HepG2 (cell line): Measurements from ENCODE around the gene MARS2. TPM values are rescaled to one million over a fixed set of nuclear protein-coding genes. Genes with fewer than 3 reads are reported as not detected.
A peak's percentile ranks its signal among the peaks of the same experiment; 100 is the strongest.

Experiments
- ATAC-seq: fragments of 200-7000 bp; cut with Tn5 transposase; 3 replicates; pipeline ENCODE4 v1.9.1; 2020; ENCODE audit warnings: mild to moderate bottlenecking, moderate library complexity
- BruUV-seq: library from RNA; stranded (reverse); fragments of 400-500 nt; replicated peaks from 2 replicates; lab custom pipeline; 2021; lab: Mats Ljungman, UMichigan
- CTCF ChIA-PET: fragments of 300-600 bp; formaldehyde crosslinking; extraction: SDS; loops from one replicate; lab custom pipeline; 2021; ENCODE audit warnings: low total read pairs, inconsistent platforms, low intra/inter-chr PET ratio; lab: Yijun Ruan, JAX
- POLR2A ChIA-PET: fragments of 350-600 bp; sonication (Branson Sonifier 250); formaldehyde crosslinking; loops from one replicate; lab custom pipeline; 2020; ENCODE audit warnings: antibody characterized with exemption, inconsistent platforms; lab: Yijun Ruan, JAX
- DNase-seq: peaks from one replicate; pipeline ENCODE4 v3.0.0-alpha.2; 2015; ENCODE audit warnings: low spot score
- FAIRE-seq: peaks from 3 replicates; lab custom pipeline; 2011; peaks lifted over from hg19 to GRCh38; lab: Jason Lieb, UNC
- H2AFZ ChIP-seq: one replicate; pipeline ENCODE4 v1.6.1; 2011; ENCODE audit warnings: low read length, inconsistent platforms
- H3K27ac ChIP-seq: fragments of 300-600 bp; 3 replicates; pipeline ENCODE4 v1.8.0; 2011; ENCODE audit warnings: mixed run types, mild to moderate bottlenecking, mixed read lengths, low read length, inconsistent platforms; ENCODE audit not compliant: insufficient read depth; ENCODE audit errors: extremely low read length
- H3K27me3 ChIP-seq, 2 experiments: fragments of 200-600 bp in 1 of 2; 2 replicates in 1 of 2; 3 replicates in 1 of 2; pipeline versions ENCODE4 v1.6.0 to v1.8.0; 2011; ENCODE audit warnings: low read length in 2 of 2, mild to moderate bottlenecking in 2 of 2, moderate library complexity in 2 of 2, inconsistent platforms in 1 of 2; ENCODE audit not compliant: insufficient read depth in 2 of 2, control insufficient read depth in 1 of 2
- H3K36me3 ChIP-seq, 2 experiments: fragments of 200-600 bp in 1 of 2; replicated peaks in 1 of 2; 2 replicates in 1 of 2; 3 replicates in 1 of 2; pipeline versions ENCODE4 v1.5.1 to v1.8.0; 2011; ENCODE audit warnings: low read length in 2 of 2, inconsistent platforms in 1 of 2; ENCODE audit not compliant: insufficient read depth in 2 of 2, control insufficient read depth in 1 of 2
- H3K4me1 ChIP-seq: 2 replicates; pipeline ENCODE4 v1.5.1; 2012; ENCODE audit warnings: low read length, inconsistent platforms; ENCODE audit not compliant: insufficient read depth
- H3K4me2 ChIP-seq: 2 replicates; pipeline ENCODE4 v1.6.0; 2011; ENCODE audit warnings: low read depth, low read length, inconsistent platforms
- H3K4me3 ChIP-seq, 3 experiments: fragments of 200-600 bp in 1 of 3; sonication (generic), shearing (Covaris generic) in 1 of 3; replicated peaks in 1 of 3; 2 replicates each; pipeline ENCODE4 v1.5.1; 2011 to 2016; ENCODE audit warnings: low read length in 3 of 3, inconsistent platforms in 2 of 3, low read depth in 2 of 3, mild to moderate bottlenecking in 2 of 3, control low read depth in 1 of 3, mixed read lengths in 1 of 3; ENCODE audit not compliant: insufficient read depth in 1 of 3
- H3K79me2 ChIP-seq: one replicate; pipeline ENCODE4 v1.6.1; 2011; ENCODE audit warnings: low read length, inconsistent platforms; ENCODE audit not compliant: insufficient read depth
- H3K9ac ChIP-seq: 2 replicates; pipeline ENCODE4 v1.6.0; 2011; ENCODE audit warnings: mild to moderate bottlenecking, low read depth, low read length, inconsistent platforms; ENCODE audit not compliant: insufficient read depth
- H3K9me3 ChIP-seq: 2 replicates; pipeline ENCODE4 v1.5.1; 2012; ENCODE audit warnings: mild to moderate bottlenecking, low read length
- H4K20me1 ChIP-seq: 2 replicates; pipeline ENCODE4 v1.6.0; 2011; ENCODE audit warnings: inconsistent platforms, mild to moderate bottlenecking, low read length, moderate library complexity; ENCODE audit not compliant: insufficient read depth
- CEBPB ChIP-seq: IDR thresholded peaks from 2 replicates; pipeline ENCODE4 v1.6.1; 2011; ENCODE audit warnings: low read depth, low read length, improper control_type of control experiment, borderline replicate concordance
- ELF4 ChIP-seq: sonication (generic); formaldehyde crosslinking; IDR thresholded peaks from 2 replicates; pipeline ENCODE4 v1.5.0; 2020; ENCODE audit warnings: missing genetic modification reagents, mild to moderate bottlenecking, moderate library complexity, borderline replicate concordance
- REPIN1 ChIP-seq: sonication (generic); formaldehyde crosslinking; IDR thresholded peaks from 2 replicates; pipeline ENCODE4 v1.8.0; 2022; ENCODE audit warnings: missing genetic modification reagents, low read depth, mild to moderate bottlenecking, borderline replicate concordance
- THAP11 ChIP-seq: IDR thresholded peaks from 2 replicates; pipeline ENCODE4 v1.6.1; 2016; ENCODE audit warnings: missing biosample characterization, missing genetic modification reagents
- ZFAT ChIP-seq: sonication (generic); formaldehyde crosslinking; conservative IDR thresholded peaks from 2 replicates; pipeline ENCODE4 v1.8.1; 2023; ENCODE audit warnings: missing genetic modification reagents, inconsistent platforms
- ZMYM3 ChIP-seq: sonication (generic); formaldehyde crosslinking; IDR thresholded peaks from 2 replicates; pipeline ENCODE4 v1.5.1; 2020; ENCODE audit warnings: mild to moderate bottlenecking, missing genetic modification reagents
- ZNF263 ChIP-seq: sonication (generic); formaldehyde crosslinking; IDR thresholded peaks from 2 replicates; pipeline ENCODE4 v1.4.0; 2020; ENCODE audit warnings: missing genetic modification reagents
- ZNF264 ChIP-seq: sonication (generic); formaldehyde crosslinking; IDR thresholded peaks from 2 replicates; pipeline ENCODE4 v1.4.0; 2020; ENCODE audit warnings: missing genetic modification reagents
- ZNF335 ChIP-seq: sonication (generic); formaldehyde crosslinking; IDR thresholded peaks from 2 replicates; pipeline ENCODE4 v1.4.0; 2020; ENCODE audit warnings: missing genetic modification reagents
- WGBS: methylation state at CpG from one replicate; pipeline ENCODE4 v1.1.6; 2017; ENCODE audit warnings: low lambda C conversion rate; 5-methylcytosine and 5-hydroxymethylcytosine counted together
- in situ Hi-C: cut with HindIII; loops from 2 replicates; pipeline ENCODE4 v1.10.0; 2017; ENCODE audit warnings: low pct_unique_long_range_greater_than_20kb; ENCODE audit not compliant: extremely low pct_ligation_motif_present
- intact Hi-C: fragments of 100-400 bp; cut with micrococcal nuclease; formaldehyde crosslinking; loops from one replicate; pipeline ENCODE4 v1.10.0; 2022; ENCODE audit not compliant: unreplicated experiment
- polyA plus RNA-seq, 8 experiments: library from polyadenylated mRNA; depleted of rRNA in 3 of 8; stranded (reverse) in 7 of 8; unstranded in 1 of 8; fragments of >200 nt; fragmentation: Illumina TruSeq in 4 of 8; extraction: Trizol in 4 of 8; gene quantifications; 2 replicates each; pipeline versions ENCODE4 v1.2.1 to v1.2.3, GENCODE V29; 2011 to 2016; ENCODE audit warnings: low read depth in 4 of 8, missing spikeins in 1 of 8, mixed read lengths in 1 of 8; ENCODE audit not compliant: insufficient read depth in 1 of 8
- total RNA-seq, 5 experiments: library from RNA; depleted of rRNA; stranded (reverse); fragments of >200 nt; fragmentation: Illumina TruSeq; extraction: Trizol; gene quantifications; 2 replicates each; pipeline ENCODE4 v1.2.3, GENCODE V29; 2016; ENCODE audit warnings: low read depth in 1 of 5
- TF ChIP-seq, protein P1 (sequence below): sonication (generic); formaldehyde crosslinking; IDR thresholded peaks from 2 replicates; pipeline ENCODE4 v1.4.0; 2020; ENCODE audit warnings: missing genetic modification reagents
- TF ChIP-seq, protein P2 (sequence below): sonication (generic); formaldehyde crosslinking; IDR thresholded peaks from 2 replicates; pipeline ENCODE4 v1.4.0; 2020; ENCODE audit warnings: missing genetic modification reagents
- TF ChIP-seq, protein P3 (sequence below): sonication (generic); formaldehyde crosslinking; IDR thresholded peaks from 2 replicates; pipeline ENCODE4 v1.9.0; 2021; ENCODE audit warnings: missing genetic modification reagents, mild to moderate bottlenecking, borderline replicate concordance

Gene MARS2
- total and polyA plus RNA-seq, 2 of the 13 experiments (the other 11 are each of a cell fraction or from before 2014, with no cell fraction given): 6.9 to 16.2 TPM

GRCh38 chr2:197675246-197675645, 29.9 kb upstream of the MARS2 start, which contains the start of gene RFTN2:
RFTN2 (minus strand) TSS chr2:197675587; CDS start chr2:197675458, 129 bp downstream.
- ChIA-PET POLR2A (no interaction called here), CTCF (no interaction called here)
- Histone ChIP-seq H3K27ac (no peak within 1 kb of the TSS), H3K4me2 (0 out of 2 replicates have a peak within 1 kb of the TSS, but pooled peaks have one; percentile 41), H3K4me3 (peak within 1 kb of the TSS in 1 of 3 experiments; percentile 14; a peak in 1 of 6 replicates), H4K20me1 (no peaks in the 10 kb centered on the region), H3K27me3 (peaks cover 0 to 3% of the 10 kb centered on the region in 2 experiments; a peak in 1 of 5 replicates), H3K4me1 (peaks cover 31% of the 10 kb centered on the region), H2AFZ (no peak within 1 kb of the TSS), H3K9me3 (no peaks in the 10 kb centered on the region), H3K79me2 (no peaks in the 10 kb centered on the region), H3K9ac (no peak within 1 kb of the TSS), H3K36me3 (no peaks in the 10 kb centered on the region)
- intact Hi-C loops: no loop called here
- 61% methylated on average over 3 of the region's 3 CpGs for WGBS
- in situ Hi-C loops: no loop called here
- no TSS peak for BruUV-seq
- FAIRE-seq (no peak), ATAC-seq (no peak), DNase-seq (no peak)
- TF ChIP-seq ZMYM3 (CRISPR knock-in tag) (no peak), ZNF335 (no peak)

DNA sequence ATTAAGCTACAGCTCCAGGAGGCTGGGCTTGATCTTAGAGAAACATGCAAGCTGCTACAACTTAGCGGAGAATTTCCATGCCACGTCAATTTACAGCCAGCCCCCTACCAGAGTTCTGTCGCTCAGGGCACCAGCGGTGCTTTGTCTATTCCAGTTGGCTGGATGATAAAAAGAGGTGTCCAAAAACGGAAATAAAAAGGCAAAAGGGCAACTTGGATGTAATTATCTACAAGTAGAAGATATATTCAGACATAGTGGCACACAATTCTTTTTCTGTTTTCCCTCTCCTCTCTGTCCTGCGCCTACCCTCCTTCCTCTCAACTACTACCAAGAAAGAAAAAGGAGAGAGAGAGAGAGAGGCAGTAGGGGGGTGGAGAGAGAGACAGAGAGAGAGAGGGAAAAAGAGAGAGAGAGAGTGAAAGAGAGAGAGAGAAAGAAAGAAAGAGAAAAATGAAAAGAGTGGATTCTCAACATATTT, 29.4 kb upstream of the MARS2 start:
- Histone ChIP-seq H3K4me1 (peaks cover 26% of the 10 kb centered on the region), H3K79me2 (no peaks in the 10 kb centered on the region), H3K4me2 (no peak overlapping the region), H3K36me3 (no peaks in the 10 kb centered on the region), H3K27me3 (peaks cover 0 to 3% of the 10 kb centered on the region in 2 experiments; a peak in 1 of 5 replicates), H3K9me3 (no peaks in the 10 kb centered on the region), H4K20me1 (no peaks in the 10 kb centered on the region), H2AFZ (no peak overlapping the region), H3K4me3 (no peak overlapping the region), H3K27ac (no peak overlapping the region), H3K9ac (no peak overlapping the region)
- BruUV-seq: no TSS peak
- in situ Hi-C loops (no loop called here), intact Hi-C loops (no loop called here)
- CTCF ChIA-PET: no interaction called here
- no peak for DNase-seq
- no peak for FAIRE-seq
- POLR2A ChIA-PET: no interaction called here
- ATAC-seq: no peak
- WGBS: 64% methylated on average over 6 of the region's 6 CpGs
- TF ChIP-seq, protein P1, sequence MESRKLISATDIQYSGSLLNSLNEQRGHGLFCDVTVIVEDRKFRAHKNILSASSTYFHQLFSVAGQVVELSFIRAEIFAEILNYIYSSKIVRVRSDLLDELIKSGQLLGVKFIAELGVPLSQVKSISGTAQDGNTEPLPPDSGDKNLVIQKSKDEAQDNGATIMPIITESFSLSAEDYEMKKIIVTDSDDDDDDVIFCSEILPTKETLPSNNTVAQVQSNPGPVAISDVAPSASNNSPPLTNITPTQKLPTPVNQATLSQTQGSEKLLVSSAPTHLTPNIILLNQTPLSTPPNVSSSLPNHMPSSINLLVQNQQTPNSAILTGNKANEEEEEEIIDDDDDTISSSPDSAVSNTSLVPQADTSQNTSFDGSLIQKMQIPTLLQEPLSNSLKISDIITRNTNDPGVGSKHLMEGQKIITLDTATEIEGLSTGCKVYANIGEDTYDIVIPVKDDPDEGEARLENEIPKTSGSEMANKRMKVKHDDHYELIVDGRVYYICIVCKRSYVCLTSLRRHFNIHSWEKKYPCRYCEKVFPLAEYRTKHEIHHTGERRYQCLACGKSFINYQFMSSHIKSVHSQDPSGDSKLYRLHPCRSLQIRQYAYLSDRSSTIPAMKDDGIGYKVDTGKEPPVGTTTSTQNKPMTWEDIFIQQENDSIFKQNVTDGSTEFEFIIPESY: no peak
- TF ChIP-seq, protein P2, sequence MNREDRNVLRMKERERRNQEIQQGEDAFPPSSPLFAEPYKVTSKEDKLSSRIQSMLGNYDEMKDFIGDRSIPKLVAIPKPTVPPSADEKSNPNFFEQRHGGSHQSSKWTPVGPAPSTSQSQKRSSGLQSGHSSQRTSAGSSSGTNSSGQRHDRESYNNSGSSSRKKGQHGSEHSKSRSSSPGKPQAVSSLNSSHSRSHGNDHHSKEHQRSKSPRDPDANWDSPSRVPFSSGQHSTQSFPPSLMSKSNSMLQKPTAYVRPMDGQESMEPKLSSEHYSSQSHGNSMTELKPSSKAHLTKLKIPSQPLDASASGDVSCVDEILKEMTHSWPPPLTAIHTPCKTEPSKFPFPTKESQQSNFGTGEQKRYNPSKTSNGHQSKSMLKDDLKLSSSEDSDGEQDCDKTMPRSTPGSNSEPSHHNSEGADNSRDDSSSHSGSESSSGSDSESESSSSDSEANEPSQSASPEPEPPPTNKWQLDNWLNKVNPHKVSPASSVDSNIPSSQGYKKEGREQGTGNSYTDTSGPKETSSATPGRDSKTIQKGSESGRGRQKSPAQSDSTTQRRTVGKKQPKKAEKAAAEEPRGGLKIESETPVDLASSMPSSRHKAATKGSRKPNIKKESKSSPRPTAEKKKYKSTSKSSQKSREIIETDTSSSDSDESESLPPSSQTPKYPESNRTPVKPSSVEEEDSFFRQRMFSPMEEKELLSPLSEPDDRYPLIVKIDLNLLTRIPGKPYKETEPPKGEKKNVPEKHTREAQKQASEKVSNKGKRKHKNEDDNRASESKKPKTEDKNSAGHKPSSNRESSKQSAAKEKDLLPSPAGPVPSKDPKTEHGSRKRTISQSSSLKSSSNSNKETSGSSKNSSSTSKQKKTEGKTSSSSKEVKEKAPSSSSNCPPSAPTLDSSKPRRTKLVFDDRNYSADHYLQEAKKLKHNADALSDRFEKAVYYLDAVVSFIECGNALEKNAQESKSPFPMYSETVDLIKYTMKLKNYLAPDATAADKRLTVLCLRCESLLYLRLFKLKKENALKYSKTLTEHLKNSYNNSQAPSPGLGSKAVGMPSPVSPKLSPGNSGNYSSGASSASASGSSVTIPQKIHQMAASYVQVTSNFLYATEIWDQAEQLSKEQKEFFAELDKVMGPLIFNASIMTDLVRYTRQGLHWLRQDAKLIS (CRISPR knock-in tag): no peak
- no peak for TF ChIP-seq ZNF263
- TF ChIP-seq, protein P3, sequence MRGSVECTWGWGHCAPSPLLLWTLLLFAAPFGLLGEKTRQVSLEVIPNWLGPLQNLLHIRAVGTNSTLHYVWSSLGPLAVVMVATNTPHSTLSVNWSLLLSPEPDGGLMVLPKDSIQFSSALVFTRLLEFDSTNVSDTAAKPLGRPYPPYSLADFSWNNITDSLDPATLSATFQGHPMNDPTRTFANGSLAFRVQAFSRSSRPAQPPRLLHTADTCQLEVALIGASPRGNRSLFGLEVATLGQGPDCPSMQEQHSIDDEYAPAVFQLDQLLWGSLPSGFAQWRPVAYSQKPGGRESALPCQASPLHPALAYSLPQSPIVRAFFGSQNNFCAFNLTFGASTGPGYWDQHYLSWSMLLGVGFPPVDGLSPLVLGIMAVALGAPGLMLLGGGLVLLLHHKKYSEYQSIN (CRISPR knock-in tag): no peak
- TF ChIP-seq ELF4 (CRISPR knock-in tag): no peak
- no peak for TF ChIP-seq CEBPB
- no peak for TF ChIP-seq THAP11
- TF ChIP-seq ZNF264 (CRISPR knock-in tag): no peak
- TF ChIP-seq ZFAT (CRISPR knock-in tag): no peak
- no peak for TF ChIP-seq REPIN1 (CRISPR knock-in tag)
